ENCODE measurements around the gene ZFHX3. TPM values are rescaled to one million over a fixed set of nuclear protein-coding genes. Genes with fewer than 3 reads are reported as not detected.

ZFHX3 gene
- total and polyA plus RNA-seq, 10 of the 15 experiments (the other 5 are each of a cell fraction or from before 2014, with no cell fraction given) = 0.68 to 8.6 (median 2.0) TPM

DNA sequence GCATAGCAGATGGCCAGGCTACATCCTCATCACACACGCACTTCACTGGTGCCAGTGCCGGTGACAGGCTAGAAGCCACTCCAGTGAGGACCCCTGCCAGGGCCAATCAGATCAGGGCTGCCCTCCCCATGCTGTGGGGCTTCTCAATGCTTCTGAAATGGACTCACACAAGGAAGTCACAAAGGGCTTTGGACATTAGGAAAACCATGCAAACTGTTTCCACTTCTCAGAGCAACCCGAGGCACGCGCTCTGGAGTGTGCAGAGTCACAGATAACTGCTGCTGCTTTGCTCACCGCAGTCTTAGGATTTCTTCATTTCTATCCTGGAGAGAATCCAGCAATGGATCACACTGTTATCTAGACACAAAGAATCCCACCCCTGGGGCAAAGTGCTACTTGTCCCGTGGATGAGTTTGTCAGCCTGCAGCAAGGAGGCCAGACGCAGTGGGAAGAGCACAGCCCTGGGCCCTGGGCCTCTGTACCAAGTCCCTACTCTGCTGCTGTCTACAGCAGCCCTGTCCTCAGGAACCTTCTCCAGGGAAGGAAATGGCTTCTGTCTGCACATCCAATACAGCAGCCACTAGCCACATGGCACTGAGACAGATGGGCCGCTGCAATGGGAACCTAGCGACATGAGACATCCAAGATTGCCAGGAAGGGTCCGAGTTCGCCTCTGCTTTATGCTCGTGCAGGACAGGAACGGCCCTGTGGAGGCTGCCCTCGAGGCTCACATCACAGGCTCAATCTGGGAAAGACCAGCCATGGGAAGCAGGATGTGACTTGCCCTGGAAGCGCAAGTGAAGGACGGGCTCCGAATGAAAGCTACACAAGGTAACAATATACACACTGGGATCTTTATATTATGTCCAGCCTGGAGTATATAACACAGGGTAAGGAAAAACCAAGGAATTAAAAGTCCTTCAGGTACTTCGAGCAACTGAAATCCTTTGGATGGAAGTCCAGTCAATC is 169.3 kb downstream of the ZFHX3 start:
- POLR2A ChIA-PET = no interaction called here
- SMC1A ChIA-PET (ENCODE audit: uncharacterized antibody, unreplicated experiment) = interaction anchor here (0.6 kb wide), 1 partner anchor 94 kb away, joined by 3 read pairs; no protein-coding TSS in a partner anchor
- no TSS peak for BruUV-seq (replicated peaks)
- H3K79me2 ChIP-seq (ENCODE audit: control insufficient read depth, insufficient read depth, low read length) = no peaks in the 10 kb centered on the region
- CTCF ChIA-PET = interaction anchor here (1.3 kb wide), 1 partner anchor 22 kb away, joined by 3 read pairs; no protein-coding TSS in a partner anchor
- WGBS (ENCODE audit: insufficient coverage, insufficient replicate concordance, low lambda C conversion rate, missing lambda C conversion rate) = 90% methylated on average over 19 of the region's 19 CpGs
- DNase-seq (ENCODE audit: low read depth, low spot score) (no peak), FAIRE-seq (no peak), ATAC-seq (no peak)
- H3K4me1 ChIP-seq (ENCODE audit: control insufficient read depth, insufficient read depth, low read length) = no peaks in the 10 kb centered on the region
- H3K9ac ChIP-seq (ENCODE audit: control insufficient read depth, insufficient read depth, low read length) = no peak overlapping the region
- intact Hi-C loops (cut with micrococcal nuclease; ENCODE audit: unreplicated experiment) = no loop called here
- in situ Hi-C loops (cut with MboI) = no loop called here
- no peak overlapping the region for H2AFZ ChIP-seq (ENCODE audit: control insufficient read depth, low read depth, low read length)
- RAD21 ChIA-PET (ENCODE audit: unreplicated experiment) = no interaction called here
- no peaks in the 10 kb centered on the region for H4K20me1 ChIP-seq (ENCODE audit: control insufficient read depth, insufficient read depth)
- H3K36me3 ChIP-seq (ENCODE audit: control insufficient read depth in 2 of 2, insufficient read depth in 2 of 2, low read length in 1 of 2) = no peaks in the 10 kb centered on the region
- no peaks in the 10 kb centered on the region for H3K27me3 ChIP-seq (replicated peaks in 1 of 2; ENCODE audit: control insufficient read depth in 2 of 2, insufficient read depth in 2 of 2, low read length in 1 of 2)
- H3K4me2 ChIP-seq (ENCODE audit: control insufficient read depth, insufficient read depth) = no peak overlapping the region
- H3K4me3 ChIP-seq = no peak overlapping the region
- no peaks in the 10 kb centered on the region for H3K9me3 ChIP-seq (replicated peaks; ENCODE audit: control insufficient read depth, insufficient read depth, low read length)
- no peak overlapping the region for H3K27ac ChIP-seq (ENCODE audit: control insufficient read depth, insufficient read depth)
- TF ChIP-seq SUZ12 (IDR thresholded peaks at IDR 0.05; ENCODE audit: unreplicated experiment) (no peak), ASH2L (IDR thresholded peaks at IDR 0.05; ENCODE audit: borderline replicate concordance, low read depth) (no peak), MEF2A (IDR thresholded peaks at IDR 0.05; ENCODE audit: insufficient read depth, low read depth, low read length) (no peak), GABPA (IDR thresholded peaks at IDR 0.05; ENCODE audit: low read depth) (no peak), SUPT20H (IDR thresholded peaks at IDR 0.05; ENCODE audit: borderline replicate concordance, control insufficient read depth, low read depth, low read length) (no peak), BACH1 (IDR thresholded peaks at IDR 0.05; ENCODE audit: borderline replicate concordance) (no peak), CHD4 (IDR thresholded peaks at IDR 0.05) (no peak), FOS (IDR thresholded peaks at IDR 0.05; ENCODE audit: borderline replicate concordance, extremely low read depth, insufficient read length) (no peak), FOXK2 (IDR thresholded peaks at IDR 0.05) (no peak), CBFB (IDR thresholded peaks at IDR 0.05; ENCODE audit: low read depth) (no peak), ATF7 (IDR thresholded peaks at IDR 0.05; ENCODE audit: low read depth) (no peak), HDAC2 (IDR thresholded peaks at IDR 0.05) (no peak), YY1 (IDR thresholded peaks at IDR 0.05; ENCODE audit: low read depth, low read length) (no peak), HCFC1 (IDR thresholded peaks at IDR 0.05; ENCODE audit: low read length) (no peak)
- TF ChIP-seq, protein P1, sequence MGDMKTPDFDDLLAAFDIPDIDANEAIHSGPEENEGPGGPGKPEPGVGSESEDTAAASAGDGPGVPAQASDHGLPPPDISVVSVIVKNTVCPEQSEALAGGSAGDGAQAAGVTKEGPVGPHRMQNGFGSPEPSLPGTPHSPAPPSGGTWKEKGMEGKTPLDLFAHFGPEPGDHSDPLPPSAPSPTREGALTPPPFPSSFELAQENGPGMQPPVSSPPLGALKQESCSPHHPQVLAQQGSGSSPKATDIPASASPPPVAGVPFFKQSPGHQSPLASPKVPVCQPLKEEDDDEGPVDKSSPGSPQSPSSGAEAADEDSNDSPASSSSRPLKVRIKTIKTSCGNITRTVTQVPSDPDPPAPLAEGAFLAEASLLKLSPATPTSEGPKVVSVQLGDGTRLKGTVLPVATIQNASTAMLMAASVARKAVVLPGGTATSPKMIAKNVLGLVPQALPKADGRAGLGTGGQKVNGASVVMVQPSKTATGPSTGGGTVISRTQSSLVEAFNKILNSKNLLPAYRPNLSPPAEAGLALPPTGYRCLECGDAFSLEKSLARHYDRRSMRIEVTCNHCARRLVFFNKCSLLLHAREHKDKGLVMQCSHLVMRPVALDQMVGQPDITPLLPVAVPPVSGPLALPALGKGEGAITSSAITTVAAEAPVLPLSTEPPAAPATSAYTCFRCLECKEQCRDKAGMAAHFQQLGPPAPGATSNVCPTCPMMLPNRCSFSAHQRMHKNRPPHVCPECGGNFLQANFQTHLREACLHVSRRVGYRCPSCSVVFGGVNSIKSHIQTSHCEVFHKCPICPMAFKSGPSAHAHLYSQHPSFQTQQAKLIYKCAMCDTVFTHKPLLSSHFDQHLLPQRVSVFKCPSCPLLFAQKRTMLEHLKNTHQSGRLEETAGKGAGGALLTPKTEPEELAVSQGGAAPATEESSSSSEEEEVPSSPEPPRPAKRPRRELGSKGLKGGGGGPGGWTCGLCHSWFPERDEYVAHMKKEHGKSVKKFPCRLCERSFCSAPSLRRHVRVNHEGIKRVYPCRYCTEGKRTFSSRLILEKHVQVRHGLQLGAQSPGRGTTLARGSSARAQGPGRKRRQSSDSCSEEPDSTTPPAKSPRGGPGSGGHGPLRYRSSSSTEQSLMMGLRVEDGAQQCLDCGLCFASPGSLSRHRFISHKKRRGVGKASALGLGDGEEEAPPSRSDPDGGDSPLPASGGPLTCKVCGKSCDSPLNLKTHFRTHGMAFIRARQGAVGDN (IDR thresholded peaks at IDR 0.05) = no peak
- TF ChIP-seq, protein P2, sequence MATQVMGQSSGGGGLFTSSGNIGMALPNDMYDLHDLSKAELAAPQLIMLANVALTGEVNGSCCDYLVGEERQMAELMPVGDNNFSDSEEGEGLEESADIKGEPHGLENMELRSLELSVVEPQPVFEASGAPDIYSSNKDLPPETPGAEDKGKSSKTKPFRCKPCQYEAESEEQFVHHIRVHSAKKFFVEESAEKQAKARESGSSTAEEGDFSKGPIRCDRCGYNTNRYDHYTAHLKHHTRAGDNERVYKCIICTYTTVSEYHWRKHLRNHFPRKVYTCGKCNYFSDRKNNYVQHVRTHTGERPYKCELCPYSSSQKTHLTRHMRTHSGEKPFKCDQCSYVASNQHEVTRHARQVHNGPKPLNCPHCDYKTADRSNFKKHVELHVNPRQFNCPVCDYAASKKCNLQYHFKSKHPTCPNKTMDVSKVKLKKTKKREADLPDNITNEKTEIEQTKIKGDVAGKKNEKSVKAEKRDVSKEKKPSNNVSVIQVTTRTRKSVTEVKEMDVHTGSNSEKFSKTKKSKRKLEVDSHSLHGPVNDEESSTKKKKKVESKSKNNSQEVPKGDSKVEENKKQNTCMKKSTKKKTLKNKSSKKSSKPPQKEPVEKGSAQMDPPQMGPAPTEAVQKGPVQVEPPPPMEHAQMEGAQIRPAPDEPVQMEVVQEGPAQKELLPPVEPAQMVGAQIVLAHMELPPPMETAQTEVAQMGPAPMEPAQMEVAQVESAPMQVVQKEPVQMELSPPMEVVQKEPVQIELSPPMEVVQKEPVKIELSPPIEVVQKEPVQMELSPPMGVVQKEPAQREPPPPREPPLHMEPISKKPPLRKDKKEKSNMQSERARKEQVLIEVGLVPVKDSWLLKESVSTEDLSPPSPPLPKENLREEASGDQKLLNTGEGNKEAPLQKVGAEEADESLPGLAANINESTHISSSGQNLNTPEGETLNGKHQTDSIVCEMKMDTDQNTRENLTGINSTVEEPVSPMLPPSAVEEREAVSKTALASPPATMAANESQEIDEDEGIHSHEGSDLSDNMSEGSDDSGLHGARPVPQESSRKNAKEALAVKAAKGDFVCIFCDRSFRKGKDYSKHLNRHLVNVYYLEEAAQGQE (IDR thresholded peaks at IDR 0.05; ENCODE audit: low read depth, low read length) = no peak
